Uterus (tissue), 4 donors: ENCODE data around the gene RAP1A. TPM values are rescaled to one million over a fixed set of nuclear protein-coding genes. Genes with fewer than 3 reads are reported as not detected.

Experiments
- DNase-seq, 2 donors: peaks; one replicate each; pipeline ENCODE4 v3.0.0-alpha.2; 2019 to 2020
- H3K27ac ChIP-seq, 2 donors: fragments of 200-600 bp; sonication (generic); 1 replicate in 1 of 2; 2 replicates in 1 of 2; pipeline ENCODE4 v1.5.1; 2016 to 2018
- H3K27me3 ChIP-seq, 2 donors: fragments of 200-600 bp; sonication (generic); one replicate each; pipeline ENCODE4 v1.5.1; 2018 to 2019; ENCODE audit warnings: control low read depth in 1 of 2
- H3K36me3 ChIP-seq, 2 donors: fragments of 200-600 bp; sonication (generic); one replicate each; pipeline ENCODE4 v1.5.1; 2019; ENCODE audit warnings: control low read depth in 1 of 2
- H3K4me1 ChIP-seq, 2 donors: fragments of 200-600 bp; sonication (generic); one replicate each; pipeline ENCODE4 v1.5.1; 2018 to 2019; ENCODE audit warnings: control low read depth in 1 of 2
- H3K4me3 ChIP-seq, 2 donors: fragments of 200-600 bp; sonication (generic); 1 replicate in 1 of 2; 2 replicates in 1 of 2; pipeline ENCODE4 v1.5.1; 2018 to 2019; ENCODE audit warnings: mild to moderate bottlenecking in 1 of 2
- H3K9me3 ChIP-seq, 2 donors: fragments of 200-600 bp; sonication (generic); one replicate each; pipeline ENCODE4 v1.5.1; 2019; ENCODE audit warnings: control low read depth in 1 of 2
- POLR2A ChIP-seq, 2 donors: fragments of 450-650 bp; IDR thresholded peaks; one replicate each; pipeline ENCODE4 v1.6.1; 2016; ENCODE audit warnings: antibody characterized with exemption in 2 of 2, mild to moderate bottlenecking in 1 of 2, moderate library complexity in 1 of 2
- intact Hi-C: fragments of 100-400 bp; cut with DNase I; formaldehyde crosslinking; loops from one replicate; pipeline ENCODE4 v1.15.1; 2023; ENCODE audit warnings: low total_unique reads
- total RNA-seq, 4 donors: library from RNA; depleted of rRNA in 3 of 4; stranded (reverse); fragments of >200 nt in 3 of 4; gene quantifications; one replicate each; pipeline versions ENCODE4 v1.1.0 to v1.2.4, GENCODE V29; 2014 to 2023
- TF ChIP-seq, protein P1 (sequence below), 4 experiments: fragments of 200-600 bp in 2 of 4; fragments of 450-650 bp in 2 of 4; sonication (generic) in 2 of 4; IDR thresholded peaks; one replicate each; pipeline ENCODE4 v1.5.1; 2016 to 2019; ENCODE audit warnings: antibody characterized with exemption in 4 of 4, mild to moderate bottlenecking in 2 of 4, moderate library complexity in 1 of 4
- donor health status: DM: yes; HTN: yes; CAD: no.

RAP1A gene
- total RNA-seq, 4 donors from 2014 or later = 47.6 to 94.8 (median 60.2) TPM

DNA sequence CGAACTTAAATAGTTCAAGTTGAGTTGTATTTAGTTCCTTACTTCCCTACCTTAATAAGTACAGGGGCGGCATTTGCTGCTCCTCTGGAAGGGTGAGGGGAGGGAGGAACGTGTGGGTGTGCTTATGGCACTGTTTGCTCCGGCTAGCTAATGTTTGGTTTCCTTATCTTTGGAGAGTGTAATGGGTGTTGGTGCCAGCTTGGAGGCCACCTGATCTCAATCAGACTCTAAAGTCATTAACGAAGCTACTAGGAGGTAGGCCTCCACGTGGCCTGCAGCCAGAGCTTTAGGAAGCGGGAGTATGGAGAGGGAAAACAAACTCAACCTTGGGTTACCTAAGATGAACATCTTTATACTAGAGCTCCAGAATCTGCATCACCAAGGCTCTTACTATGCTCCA lies 43.0 kb upstream of the RAP1A start:
- Histone ChIP-seq H3K4me1 (peaks cover 0 to 6% of the 10 kb centered on the region in 2 donors), H3K27me3 (no peaks in the 10 kb centered on the region), H3K4me3 (no peak overlapping the region), H3K9me3 (no peaks in the 10 kb centered on the region), H3K27ac (no peak overlapping the region), H3K36me3 (no peaks in the 10 kb centered on the region)
- TF ChIP-seq, protein P1, sequence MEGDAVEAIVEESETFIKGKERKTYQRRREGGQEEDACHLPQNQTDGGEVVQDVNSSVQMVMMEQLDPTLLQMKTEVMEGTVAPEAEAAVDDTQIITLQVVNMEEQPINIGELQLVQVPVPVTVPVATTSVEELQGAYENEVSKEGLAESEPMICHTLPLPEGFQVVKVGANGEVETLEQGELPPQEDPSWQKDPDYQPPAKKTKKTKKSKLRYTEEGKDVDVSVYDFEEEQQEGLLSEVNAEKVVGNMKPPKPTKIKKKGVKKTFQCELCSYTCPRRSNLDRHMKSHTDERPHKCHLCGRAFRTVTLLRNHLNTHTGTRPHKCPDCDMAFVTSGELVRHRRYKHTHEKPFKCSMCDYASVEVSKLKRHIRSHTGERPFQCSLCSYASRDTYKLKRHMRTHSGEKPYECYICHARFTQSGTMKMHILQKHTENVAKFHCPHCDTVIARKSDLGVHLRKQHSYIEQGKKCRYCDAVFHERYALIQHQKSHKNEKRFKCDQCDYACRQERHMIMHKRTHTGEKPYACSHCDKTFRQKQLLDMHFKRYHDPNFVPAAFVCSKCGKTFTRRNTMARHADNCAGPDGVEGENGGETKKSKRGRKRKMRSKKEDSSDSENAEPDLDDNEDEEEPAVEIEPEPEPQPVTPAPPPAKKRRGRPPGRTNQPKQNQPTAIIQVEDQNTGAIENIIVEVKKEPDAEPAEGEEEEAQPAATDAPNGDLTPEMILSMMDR (IDR thresholded peaks at IDR 0.05) = no peak
- TF ChIP-seq POLR2A (IDR thresholded peaks at IDR 0.05) = no peak
- intact Hi-C loops = no loop called here
- no peak for DNase-seq

DNA sequence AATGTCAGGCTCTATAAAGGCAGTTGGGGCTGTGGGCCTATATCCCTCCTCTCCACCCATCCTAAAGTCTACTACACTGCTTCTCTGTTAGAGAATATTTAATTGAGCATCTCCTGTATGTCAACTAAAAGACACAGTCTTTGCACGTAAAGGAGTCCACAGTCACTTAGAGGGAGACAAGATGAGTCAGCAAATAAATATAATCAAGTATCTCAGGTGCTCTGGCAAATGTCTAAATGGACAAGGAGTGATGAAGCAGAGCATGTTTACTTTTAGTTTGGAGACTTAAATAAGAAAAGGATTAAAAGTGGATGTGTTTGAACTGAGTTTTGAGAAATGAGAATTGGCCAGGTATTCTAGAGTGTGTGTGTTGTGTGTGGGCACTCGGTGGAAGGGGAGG lies 41.8 kb upstream of the RAP1A start:
- no peaks in the 10 kb centered on the region for H3K9me3 ChIP-seq
- no peak overlapping the region for H3K27ac ChIP-seq
- H3K4me3 ChIP-seq = no peak overlapping the region
- H3K36me3 ChIP-seq = no peaks in the 10 kb centered on the region
- peaks cover 0 to 5% of the 10 kb centered on the region in 2 donors for H3K4me1 ChIP-seq
- no peak for TF ChIP-seq POLR2A (IDR thresholded peaks at IDR 0.05)
- TF ChIP-seq, protein P1 (IDR thresholded peaks at IDR 0.05) = no peak
- intact Hi-C loops = no loop called here
- DNase-seq = no peak
- no peaks in the 10 kb centered on the region for H3K27me3 ChIP-seq

DNA sequence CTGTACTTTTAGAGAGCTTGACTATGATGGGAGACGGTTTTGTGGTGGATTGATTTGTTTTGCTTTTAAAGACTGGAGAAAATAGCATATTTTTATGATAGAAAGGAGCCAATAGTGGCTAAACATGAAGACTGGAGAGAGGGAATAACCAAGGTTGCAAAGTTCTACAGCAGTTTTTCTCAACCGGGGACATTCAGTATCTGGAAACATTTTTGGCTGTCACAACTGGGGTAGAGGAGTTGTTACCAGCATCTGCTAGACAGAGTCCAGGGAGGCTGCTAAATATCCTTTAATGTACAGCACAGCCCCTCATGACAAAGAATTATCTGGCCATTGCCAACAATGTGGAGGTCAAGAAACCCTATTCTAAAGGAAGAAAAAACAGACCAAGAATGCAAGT lies 38.4 kb upstream of the RAP1A start:
- no peak for DNase-seq
- no peak overlapping the region for H3K27ac ChIP-seq
- H3K36me3 ChIP-seq = no peaks in the 10 kb centered on the region
- no peaks in the 10 kb centered on the region for H3K27me3 ChIP-seq
- H3K4me3 ChIP-seq = no peak overlapping the region
- intact Hi-C loops = no loop called here
- no peaks in the 10 kb centered on the region for H3K9me3 ChIP-seq
- H3K4me1 ChIP-seq = peaks cover 0 to 6% of the 10 kb centered on the region in 2 donors
- TF ChIP-seq, protein P1 (IDR thresholded peaks at IDR 0.05) = no peak
- TF ChIP-seq POLR2A (IDR thresholded peaks at IDR 0.05) = no peak

DNA sequence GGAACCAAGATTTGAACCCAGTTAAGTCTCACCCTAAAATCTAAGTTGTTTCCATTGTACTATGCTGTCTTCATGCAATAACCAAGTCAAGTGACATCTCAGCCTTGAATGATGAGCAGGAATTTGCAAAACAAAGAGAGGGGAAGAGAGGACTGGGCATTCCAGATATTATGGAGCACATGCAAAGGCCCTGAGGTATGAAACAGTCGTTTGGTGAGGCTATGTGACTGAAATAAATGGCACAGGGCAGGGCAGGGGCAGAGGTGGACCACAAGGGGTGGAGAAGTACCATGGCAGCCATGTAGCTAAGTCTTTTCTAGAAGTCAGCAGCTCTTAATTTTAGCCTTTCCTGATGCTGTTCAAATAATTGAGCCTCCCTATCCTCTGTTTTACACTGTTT lies 37.6 kb upstream of the RAP1A start:
- TF ChIP-seq, protein P1 (IDR thresholded peaks at IDR 0.05) = no peak
- TF ChIP-seq POLR2A (IDR thresholded peaks at IDR 0.05) = no peak
- intact Hi-C loops = no loop called here
- Histone ChIP-seq H3K27me3 (no peaks in the 10 kb centered on the region), H3K36me3 (no peaks in the 10 kb centered on the region), H3K4me3 (no peak overlapping the region), H3K27ac (no peak overlapping the region), H3K4me1 (peaks cover 0 to 6% of the 10 kb centered on the region in 2 donors), H3K9me3 (no peaks in the 10 kb centered on the region)
- DNase-seq = no peak

DNA sequence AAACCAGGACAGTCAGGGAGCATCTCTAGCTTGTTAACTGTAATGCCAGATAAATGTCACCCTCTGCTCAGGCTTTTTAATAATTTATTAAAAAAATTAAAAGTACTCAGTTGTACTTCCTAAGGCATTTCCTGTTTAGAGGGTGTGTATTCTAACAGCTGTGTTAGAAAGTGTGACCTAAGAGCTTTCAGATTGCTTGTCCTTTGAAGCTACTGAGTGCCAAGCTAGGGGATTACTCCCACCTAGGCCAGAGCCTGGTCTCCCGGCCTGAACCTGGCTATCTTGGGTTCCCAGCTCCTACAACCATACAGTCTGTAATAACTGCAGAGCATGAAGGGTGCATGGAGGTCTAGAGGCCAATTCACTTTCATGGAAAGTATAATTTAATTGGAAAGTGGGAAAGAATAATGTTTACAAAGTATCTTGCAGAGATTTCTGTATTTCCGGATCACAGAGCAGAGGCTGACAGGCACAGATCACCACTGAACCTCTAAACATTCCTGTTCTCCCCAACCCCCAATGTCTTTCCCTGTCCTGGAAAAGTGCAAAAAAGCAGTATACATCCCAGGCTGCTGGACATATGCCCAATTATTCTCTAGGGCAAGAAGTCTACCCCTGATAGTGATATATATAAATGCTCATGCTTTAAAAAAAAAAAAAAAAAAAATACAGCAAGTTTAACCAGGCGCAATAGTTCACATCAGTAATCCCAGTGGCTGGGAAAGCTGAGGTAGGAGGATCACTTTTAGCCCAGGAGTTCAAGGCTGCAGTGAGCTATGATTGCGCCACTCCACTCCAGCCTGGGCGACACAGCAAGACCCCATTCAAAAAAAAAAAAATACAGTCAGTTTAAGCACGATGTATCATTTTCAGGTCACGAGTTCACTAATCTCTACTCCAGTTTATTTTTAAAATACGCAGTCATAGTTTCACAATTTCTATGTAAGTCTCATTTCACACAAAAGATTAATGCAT lies 36.7 kb upstream of the RAP1A start:
- peak overlapping the region in 1 of 2 donors; percentile 12 for H3K27ac ChIP-seq
- no peak for TF ChIP-seq POLR2A (IDR thresholded peaks at IDR 0.05)
- TF ChIP-seq, protein P1 (IDR thresholded peaks at IDR 0.05) = no peak
- H3K27me3 ChIP-seq = no peaks in the 10 kb centered on the region
- H3K36me3 ChIP-seq = no peaks in the 10 kb centered on the region
- no peak for DNase-seq
- H3K9me3 ChIP-seq = no peaks in the 10 kb centered on the region
- H3K4me3 ChIP-seq = no peak overlapping the region
- intact Hi-C loops = no loop called here
- H3K4me1 ChIP-seq = peaks cover 0 to 6% of the 10 kb centered on the region in 2 donors
